H9 (cell line): ENCODE measurements around the gene YOD1. TPM values are rescaled to one million over a fixed set of nuclear protein-coding genes. Genes with fewer than 3 reads are reported as not detected.

Source experiments
- DNase-seq: peaks from one replicate; pipeline ENCODE4 v3.0.0-alpha.2; 2017
- H2AFZ ChIP-seq: one replicate; pipeline ENCODE4 v1.6.1; 2013; ENCODE audit warnings: mild to moderate bottlenecking, low read length, control low read depth, moderate library complexity
- H2AK5ac ChIP-seq: 2 replicates; pipeline ENCODE4 v1.6.1; 2013; ENCODE audit warnings: low read length, control low read depth, mixed read lengths; ENCODE audit not compliant: insufficient read length
- H2BK120ac ChIP-seq: one replicate; pipeline ENCODE4 v1.6.1; 2013; ENCODE audit warnings: low read depth, mild to moderate bottlenecking, low read length, control low read depth, inconsistent platforms; ENCODE audit not compliant: poor library complexity, severe bottlenecking
- H2BK12ac ChIP-seq: 2 replicates; pipeline ENCODE4 v1.6.1; 2013; ENCODE audit warnings: low read length, control low read depth, mixed read lengths, low read depth; ENCODE audit not compliant: insufficient read length
- H2BK15ac ChIP-seq: 2 replicates; pipeline ENCODE4 v1.6.1; 2013; ENCODE audit warnings: low read depth, low read length, control low read depth
- H2BK20ac ChIP-seq: one replicate; pipeline ENCODE4 v1.6.1; 2013; ENCODE audit warnings: low read depth, mild to moderate bottlenecking, low read length, control low read depth, inconsistent platforms; ENCODE audit not compliant: poor library complexity, severe bottlenecking
- H2BK5ac ChIP-seq: 2 replicates; pipeline ENCODE4 v1.6.1; 2013; ENCODE audit warnings: low read length, control low read depth, mixed read lengths; ENCODE audit not compliant: insufficient read length
- H3K14ac ChIP-seq: 2 replicates; pipeline ENCODE4 v1.6.1; 2013; ENCODE audit warnings: low read length, control low read depth; ENCODE audit not compliant: insufficient read depth
- H3K18ac ChIP-seq: 2 replicates; pipeline ENCODE4 v1.6.1; 2013; ENCODE audit warnings: low read depth, mild to moderate bottlenecking, mixed read lengths, low read length, control low read depth; ENCODE audit not compliant: insufficient read length
- H3K23ac ChIP-seq: 2 replicates; pipeline ENCODE4 v1.6.1; 2013; ENCODE audit warnings: low read length, control low read depth, mixed read lengths, low read depth; ENCODE audit not compliant: insufficient read length
- H3K23me2 ChIP-seq: 2 replicates; pipeline ENCODE4 v1.6.1; 2013; ENCODE audit warnings: low read depth, mild to moderate bottlenecking, mixed read lengths, low read length, control low read depth; ENCODE audit not compliant: insufficient read length, poor library complexity, severe bottlenecking
- H3K27ac ChIP-seq: 2 replicates; pipeline ENCODE4 v1.5.1; 2013; ENCODE audit warnings: low read length, control low read depth, mixed read lengths, low read depth; ENCODE audit not compliant: insufficient read length
- H3K27me3 ChIP-seq: 2 replicates; pipeline ENCODE4 v1.6.1; 2013; ENCODE audit warnings: low read length, control low read depth, inconsistent platforms; ENCODE audit not compliant: insufficient read depth
- H3K4ac ChIP-seq: 2 replicates; pipeline ENCODE4 v1.6.1; 2013; ENCODE audit warnings: low read depth, mild to moderate bottlenecking, control low read depth, inconsistent platforms, low read length, moderate library complexity
- H3K4me1 ChIP-seq: 2 replicates; pipeline ENCODE4 v1.6.1; 2013; ENCODE audit warnings: low read length, control low read depth, inconsistent platforms; ENCODE audit not compliant: insufficient read depth
- H3K4me2 ChIP-seq: 2 replicates; pipeline ENCODE4 v1.6.1; 2013; ENCODE audit warnings: low read length, control low read depth, mixed read lengths; ENCODE audit not compliant: insufficient read length, insufficient read depth
- H3K56ac ChIP-seq: 2 replicates; pipeline ENCODE4 v1.6.1; 2013; ENCODE audit warnings: low read depth, mild to moderate bottlenecking, mixed read lengths, low read length, control low read depth; ENCODE audit not compliant: insufficient read length
- H3K79me1 ChIP-seq: 2 replicates; pipeline ENCODE4 v1.6.1; 2013; ENCODE audit warnings: low read depth, mild to moderate bottlenecking, moderate library complexity, low read length, control low read depth, inconsistent platforms; ENCODE audit not compliant: insufficient read depth, poor library complexity, severe bottlenecking
- H3K79me2 ChIP-seq: 2 replicates; pipeline ENCODE4 v1.6.1; 2013; ENCODE audit warnings: low read length, control low read depth, inconsistent platforms; ENCODE audit not compliant: insufficient read depth
- H3K9ac ChIP-seq: 2 replicates; pipeline ENCODE4 v1.6.1; 2013; ENCODE audit warnings: low read length, control low read depth, mixed read lengths; ENCODE audit not compliant: insufficient read length; ENCODE audit errors: extremely low read depth
- H3K9me3 ChIP-seq: one replicate; pipeline ENCODE4 v1.6.1; 2013; ENCODE audit warnings: low read depth, low read length, inconsistent platforms; ENCODE audit not compliant: control insufficient read depth
- H3T11ph ChIP-seq: one replicate; pipeline ENCODE4 v1.6.1; 2013; ENCODE audit warnings: mild to moderate bottlenecking, low read length, control low read depth, inconsistent platforms
- H4K20me1 ChIP-seq: one replicate; pipeline ENCODE4 v1.6.1; 2013; ENCODE audit not compliant: control insufficient read depth, insufficient read length, insufficient read depth
- H4K5ac ChIP-seq: 2 replicates; pipeline ENCODE4 v1.6.1; 2013; ENCODE audit warnings: low read depth, mild to moderate bottlenecking, mixed read lengths, low read length, control low read depth; ENCODE audit not compliant: insufficient read length
- H4K8ac ChIP-seq: replicated peaks from 2 replicates; pipeline ENCODE4 v1.6.1; 2013; ENCODE audit warnings: low read length, control low read depth, mixed read lengths, low read depth; ENCODE audit not compliant: insufficient read length
- H4K91ac ChIP-seq: 2 replicates; pipeline ENCODE4 v1.6.1; 2013; ENCODE audit warnings: low read depth, mild to moderate bottlenecking, moderate library complexity, mixed read lengths, low read length, control low read depth; ENCODE audit not compliant: insufficient read length
- H3K27ac Mint-ChIP-seq, 3 experiments: 2 replicates in 2 of 3; 3 replicates in 1 of 3; pipeline ENCODE4 v1.8.0; 2020 to 2021; ENCODE audit warnings: mixed read lengths in 3 of 3, mild to moderate bottlenecking in 1 of 3, moderate library complexity in 1 of 3
- H3K27me3 Mint-ChIP-seq: 2 replicates; pipeline ENCODE4 v1.8.0; 2021; ENCODE audit warnings: low read depth, mild to moderate bottlenecking, moderate library complexity, mixed read lengths
- H3K36me3 Mint-ChIP-seq, 3 experiments: 2 replicates in 2 of 3; 3 replicates in 1 of 3; pipeline ENCODE4 v1.8.0; 2020 to 2021; ENCODE audit warnings: low read depth in 3 of 3, mixed read lengths in 3 of 3; ENCODE audit not compliant: insufficient read depth in 1 of 3
- H3K4me1 Mint-ChIP-seq, 2 experiments: 2 replicates each; pipeline ENCODE4 v1.8.0; 2020; ENCODE audit warnings: mixed read lengths in 2 of 2
- H3K4me3 Mint-ChIP-seq, 2 experiments: 2 replicates in 1 of 2; 3 replicates in 1 of 2; pipeline ENCODE4 v1.8.0; 2020 to 2021; ENCODE audit warnings: mild to moderate bottlenecking in 2 of 2, mixed read lengths in 2 of 2, moderate library complexity in 1 of 2
- H3K9me3 Mint-ChIP-seq, 2 experiments: 2 replicates in 1 of 2; 3 replicates in 1 of 2; pipeline ENCODE4 v1.8.0; 2020; ENCODE audit warnings: mild to moderate bottlenecking in 2 of 2, mixed read lengths in 2 of 2, moderate library complexity in 1 of 2
- WGBS: extraction: QIAGEN DNeasy Blood & Tissue Kit; methylation state at CpG from one replicate; pipeline ENCODE4 v1.1.7; 2013; ENCODE audit warnings: missing lambda C conversion rate, low lambda C conversion rate, mixed read lengths; ENCODE audit not compliant: insufficient read length; ENCODE audit errors: extremely low coverage; 5-methylcytosine and 5-hydroxymethylcytosine counted together
- total RNA-seq: library from RNA; stranded (reverse); gene quantifications from 2 replicates; pipeline ENCODE4 v1.2.1, GENCODE V29; 2021
- TF ChIP-seq, protein P1 (sequence below): fragments of 200-600 bp; sonication (generic); conservative IDR thresholded peaks from 3 replicates; pipeline ENCODE4 v1.8.0; 2021; ENCODE audit warnings: antibody characterized with exemption, mild to moderate bottlenecking

The YOD1 gene
- total RNA-seq, 1 experiment from 2014 or later: 8.6 TPM

GRCh38 chr1:207015791-207016190 lies 35.2 kb downstream of the YOD1 start:
- Histone ChIP-seq H3K9ac (no peak overlapping the region), H3K9me3 (no peaks in the 10 kb centered on the region), H3K18ac (no peak overlapping the region), H3K79me2 (no peaks in the 10 kb centered on the region), H3T11ph (no peak overlapping the region), H4K5ac (no peak overlapping the region), H4K20me1 (no peaks in the 10 kb centered on the region), H3K4me1 (no peaks in the 10 kb centered on the region), H3K23ac (no peak overlapping the region), H3K23me2 (no peaks in the 10 kb centered on the region), H2AK5ac (no peak overlapping the region), H2AFZ (no peak overlapping the region), H4K8ac (no peak overlapping the region), H3K79me1 (no peaks in the 10 kb centered on the region), H3K56ac (no peak overlapping the region), H3K4ac (no peak overlapping the region), H2BK20ac (no peak overlapping the region), H3K14ac (no peak overlapping the region), H2BK5ac (no peak overlapping the region), H2BK15ac (no peak overlapping the region), H2BK12ac (no peak overlapping the region), H3K4me2 (no peak overlapping the region), H3K27me3 (no peaks in the 10 kb centered on the region), H2BK120ac (no peak overlapping the region), H4K91ac (no peak overlapping the region), H3K27ac (no peak overlapping the region)
- H3K27me3 Mint-ChIP-seq: peaks cover 36% of the 10 kb centered on the region
- no peaks in the 10 kb centered on the region for H3K9me3 Mint-ChIP-seq
- TF ChIP-seq, protein P1, sequence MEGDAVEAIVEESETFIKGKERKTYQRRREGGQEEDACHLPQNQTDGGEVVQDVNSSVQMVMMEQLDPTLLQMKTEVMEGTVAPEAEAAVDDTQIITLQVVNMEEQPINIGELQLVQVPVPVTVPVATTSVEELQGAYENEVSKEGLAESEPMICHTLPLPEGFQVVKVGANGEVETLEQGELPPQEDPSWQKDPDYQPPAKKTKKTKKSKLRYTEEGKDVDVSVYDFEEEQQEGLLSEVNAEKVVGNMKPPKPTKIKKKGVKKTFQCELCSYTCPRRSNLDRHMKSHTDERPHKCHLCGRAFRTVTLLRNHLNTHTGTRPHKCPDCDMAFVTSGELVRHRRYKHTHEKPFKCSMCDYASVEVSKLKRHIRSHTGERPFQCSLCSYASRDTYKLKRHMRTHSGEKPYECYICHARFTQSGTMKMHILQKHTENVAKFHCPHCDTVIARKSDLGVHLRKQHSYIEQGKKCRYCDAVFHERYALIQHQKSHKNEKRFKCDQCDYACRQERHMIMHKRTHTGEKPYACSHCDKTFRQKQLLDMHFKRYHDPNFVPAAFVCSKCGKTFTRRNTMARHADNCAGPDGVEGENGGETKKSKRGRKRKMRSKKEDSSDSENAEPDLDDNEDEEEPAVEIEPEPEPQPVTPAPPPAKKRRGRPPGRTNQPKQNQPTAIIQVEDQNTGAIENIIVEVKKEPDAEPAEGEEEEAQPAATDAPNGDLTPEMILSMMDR: no peak
- H3K36me3 Mint-ChIP-seq: no peaks in the 10 kb centered on the region
- no peak overlapping the region for H3K4me3 Mint-ChIP-seq
- no peak overlapping the region; a peak in 1 of 7 replicates for H3K27ac Mint-ChIP-seq
- no CpG with 5 or more reads among the region's 3 CpGs for WGBS
- DNase-seq: no peak
- H3K4me1 Mint-ChIP-seq: no peaks in the 10 kb centered on the region
